Transverse colon (tissue), 4 donors: ENCODE measurements around the gene BCL7B. TPM values are rescaled to one million over a fixed set of nuclear protein-coding genes. Genes with fewer than 3 reads are reported as not detected.

Experiments
- DNase-seq: peaks from one replicate; pipeline ENCODE4 v3.0.0-alpha.2; 2019
- H3K27ac ChIP-seq, 4 donors: fragments of 200-600 bp; sonication (generic); 2 replicates each; pipeline ENCODE4 v1.5.1; 2016 to 2018; ENCODE audit warnings: inconsistent platforms in 4 of 4
- H3K27me3 ChIP-seq: fragments of 200-600 bp; sonication (generic); 2 replicates; pipeline ENCODE4 v1.5.1; 2017; ENCODE audit warnings: inconsistent platforms
- H3K36me3 ChIP-seq, 4 donors: fragments of 200-600 bp; sonication (generic); 2 replicates each; pipeline ENCODE4 v1.5.1; 2017 to 2019; ENCODE audit warnings: inconsistent platforms in 4 of 4
- H3K4me1 ChIP-seq, 4 donors: fragments of 200-600 bp; sonication (generic); 2 replicates each; pipeline ENCODE4 v1.5.1; 2017 to 2020; ENCODE audit warnings: inconsistent platforms in 4 of 4
- H3K4me3 ChIP-seq, 4 donors: fragments of 200-600 bp; sonication (generic); 1 replicate in 1 of 4; 2 replicates in 3 of 4; pipeline versions ENCODE4 v1.5.1 to v1.6.1; 2017 to 2019; ENCODE audit warnings: inconsistent platforms in 4 of 4
- H3K9me3 ChIP-seq, 2 donors: fragments of 200-600 bp; sonication (generic); 2 replicates each; pipeline ENCODE4 v1.5.1; 2017 to 2019; ENCODE audit warnings: inconsistent platforms in 2 of 2
- EP300 ChIP-seq: sonication (generic); formaldehyde crosslinking; IDR thresholded peaks from one replicate; pipeline ENCODE4 v1.6.1; 2017; ENCODE audit warnings: antibody characterized with exemption, low read depth
- POLR2A ChIP-seq: fragments of 450-650 bp; IDR thresholded peaks from one replicate; pipeline ENCODE4 v1.6.1; 2016; ENCODE audit warnings: antibody characterized with exemption, mild to moderate bottlenecking, moderate library complexity
- POLR2AphosphoS5 ChIP-seq, 3 donors: sonication (generic); formaldehyde crosslinking; IDR thresholded peaks; one replicate each; pipeline ENCODE4 v1.6.1; 2016; ENCODE audit warnings: antibody characterized with exemption in 3 of 3
- WGBS, 2 donors: methylation state at CpG; one replicate each; pipeline ENCODE4 v1.1.5; 2018; ENCODE audit warnings: low coverage in 1 of 2; 5-methylcytosine and 5-hydroxymethylcytosine counted together
- in situ Hi-C, 4 donors: fragments of 200-750 bp; cut with MboI; loops; one replicate each; pipeline versions ENCODE4 v1.15.0 to v1.15.1; 2017; ENCODE audit warnings: low sequenced_read_pairs in 3 of 4, low pct_ligation_motif_present in 1 of 4, low pct_unique_long_range_greater_than_20kb in 1 of 4
- intact Hi-C: fragments of 100-400 bp; cut with DNase I; formaldehyde crosslinking; loops from one replicate; pipeline ENCODE4 v1.15.1; 2023; ENCODE audit warnings: low total_unique reads
- total RNA-seq, 4 donors: library from RNA; depleted of rRNA; stranded (reverse); fragments of >200 nt; gene quantifications; one replicate each; pipeline ENCODE4 v1.1.0, GENCODE V29; 2016
- TF ChIP-seq, protein P1 (sequence below), 5 experiments: fragments of 200-600 bp in 3 of 5; fragments of 450-650 bp in 2 of 5; sonication (generic) in 3 of 5; IDR thresholded peaks; 1 replicate in 2 of 5; 2 replicates in 3 of 5; pipeline ENCODE4 v1.5.1; 2016 to 2017; ENCODE audit warnings: antibody characterized with exemption in 5 of 5, inconsistent platforms in 3 of 5, mild to moderate bottlenecking in 2 of 5, moderate library complexity in 1 of 5

BCL7B gene
- total RNA-seq, 4 donors from 2014 or later: 75.7 to 96.1 (median 86.0) TPM

DNA sequence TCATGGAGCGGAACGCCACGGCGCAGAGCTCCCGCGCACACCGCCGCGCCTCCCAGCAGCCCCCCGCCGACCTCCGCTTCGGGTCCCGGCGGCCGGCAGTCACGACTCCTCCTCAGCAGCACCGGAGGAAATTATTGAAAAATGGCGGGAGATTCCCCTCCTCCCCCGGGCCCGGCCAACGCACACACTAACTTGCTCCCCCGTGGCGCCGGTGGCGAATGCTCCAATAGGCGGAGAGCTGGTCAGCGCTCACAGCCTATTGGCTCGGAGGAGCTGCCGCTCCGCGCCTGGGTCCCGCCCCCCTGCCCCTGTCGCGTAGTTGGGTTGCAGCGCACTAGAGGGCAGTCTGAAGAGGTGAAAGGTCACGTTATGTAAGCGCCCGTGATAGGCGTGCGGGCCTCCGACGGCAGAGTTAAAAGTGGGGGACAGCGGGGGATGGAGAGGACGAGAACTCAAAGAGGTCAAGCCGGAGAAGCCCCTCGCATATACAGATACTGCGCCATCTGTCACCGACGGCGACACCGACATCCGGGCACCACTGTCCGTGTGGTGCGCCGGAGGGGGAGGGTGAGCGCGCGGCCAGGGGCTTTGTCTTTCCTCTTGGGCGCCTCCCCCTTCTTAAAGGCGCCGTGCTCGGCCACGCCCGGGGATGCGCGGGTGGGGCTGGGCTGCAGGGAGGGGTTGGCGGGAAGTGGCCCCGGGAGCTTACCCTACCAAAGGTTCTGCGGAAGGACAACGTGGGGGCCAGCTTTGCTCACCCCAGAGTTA lies 35.2 kb downstream of the BCL7B start, which contains the start of gene BAZ1B:
Gene BAZ1B, minus strand, starts transcription at position 189 of the 768 bp plus-strand sequence. CDS start 360 bp downstream, outside the sequence.
- Histone ChIP-seq H3K27ac (peak within 1 kb of the TSS; percentile 91 to 97 (median 97)), H3K4me3 (peak within 1 kb of the TSS; percentile 81 to 91 (median 87)), H3K9me3 (no peaks in the 10 kb centered on the region), H3K4me1 (peaks cover 10 to 51% (median 30%) of the 10 kb centered on the region in 4 donors), H3K27me3 (no peaks in the 10 kb centered on the region), H3K36me3 (no peaks in the 10 kb centered on the region)
- DNase-seq: peak; percentile 98
- TF ChIP-seq, protein P1, sequence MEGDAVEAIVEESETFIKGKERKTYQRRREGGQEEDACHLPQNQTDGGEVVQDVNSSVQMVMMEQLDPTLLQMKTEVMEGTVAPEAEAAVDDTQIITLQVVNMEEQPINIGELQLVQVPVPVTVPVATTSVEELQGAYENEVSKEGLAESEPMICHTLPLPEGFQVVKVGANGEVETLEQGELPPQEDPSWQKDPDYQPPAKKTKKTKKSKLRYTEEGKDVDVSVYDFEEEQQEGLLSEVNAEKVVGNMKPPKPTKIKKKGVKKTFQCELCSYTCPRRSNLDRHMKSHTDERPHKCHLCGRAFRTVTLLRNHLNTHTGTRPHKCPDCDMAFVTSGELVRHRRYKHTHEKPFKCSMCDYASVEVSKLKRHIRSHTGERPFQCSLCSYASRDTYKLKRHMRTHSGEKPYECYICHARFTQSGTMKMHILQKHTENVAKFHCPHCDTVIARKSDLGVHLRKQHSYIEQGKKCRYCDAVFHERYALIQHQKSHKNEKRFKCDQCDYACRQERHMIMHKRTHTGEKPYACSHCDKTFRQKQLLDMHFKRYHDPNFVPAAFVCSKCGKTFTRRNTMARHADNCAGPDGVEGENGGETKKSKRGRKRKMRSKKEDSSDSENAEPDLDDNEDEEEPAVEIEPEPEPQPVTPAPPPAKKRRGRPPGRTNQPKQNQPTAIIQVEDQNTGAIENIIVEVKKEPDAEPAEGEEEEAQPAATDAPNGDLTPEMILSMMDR (IDR thresholded peaks at IDR 0.05): peak in 4 of 5 experiments; percentile 17 to 56 (median 30)
- TF ChIP-seq EP300 (no peak), POLR2AphosphoS5 (IDR thresholded peaks at IDR 0.05) (peak in 2 of 3 donors; percentile 77 to 88), POLR2A (peak; percentile 60)
- WGBS, 2 donors: 0% methylated on average over 33 of the region's 71 CpGs; no CpG with 5 or more reads in 1 of the 2 donors
- intact Hi-C loops: loop anchor here (2.0 to 5.0 kb wide), 2 partner anchors 55 to 1060 kb away; no protein-coding TSS in a partner anchor
- in situ Hi-C loops: no loop called here

DNA sequence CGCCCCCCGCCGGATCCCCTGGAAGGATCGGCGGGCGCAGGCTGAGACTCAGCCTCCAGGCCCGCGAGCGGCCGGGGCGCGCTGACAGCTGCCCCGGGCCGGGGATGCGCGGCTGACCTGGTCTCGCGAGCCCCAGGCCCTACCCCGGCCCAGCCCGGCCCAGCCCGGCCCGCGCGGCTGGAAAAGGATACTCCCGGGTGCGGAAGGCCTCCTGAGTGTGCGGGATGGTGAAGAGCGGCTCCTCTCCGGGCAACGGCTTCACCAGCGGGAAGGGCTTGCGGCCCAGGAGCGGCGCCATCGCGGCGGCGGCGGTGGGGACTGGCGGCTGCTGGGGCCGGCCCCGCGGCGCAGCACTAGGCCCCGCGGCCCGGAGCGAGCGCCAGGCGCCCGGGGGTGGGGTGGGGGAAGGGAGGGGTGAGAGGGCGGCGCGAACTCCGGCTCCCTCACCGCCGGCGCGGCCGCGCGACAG lies 35.8 kb downstream of the BCL7B start:
- 1% methylated on average over 21 of the region's 62 CpGs; no CpG with 5 or more reads in 1 of the 2 donors for WGBS, 2 donors
- Histone ChIP-seq H3K27me3 (no peaks in the 10 kb centered on the region), H3K27ac (peak overlapping the region; percentile 91 to 97 (median 97)), H3K4me3 (peak overlapping the region; percentile 81 to 91 (median 87)), H3K4me1 (peaks cover 10 to 47% (median 30%) of the 10 kb centered on the region in 4 donors), H3K9me3 (no peaks in the 10 kb centered on the region), H3K36me3 (peaks cover 0 to 6% (median 0%) of the 10 kb centered on the region in 4 donors)
- intact Hi-C loops (loop anchor here (2.0 to 5.0 kb wide), 2 partner anchors 55 to 1061 kb away; no protein-coding TSS in a partner anchor), in situ Hi-C loops (no loop called here)
- TF ChIP-seq, protein P1 (IDR thresholded peaks at IDR 0.05): no peak
- no peak for DNase-seq

DNA sequence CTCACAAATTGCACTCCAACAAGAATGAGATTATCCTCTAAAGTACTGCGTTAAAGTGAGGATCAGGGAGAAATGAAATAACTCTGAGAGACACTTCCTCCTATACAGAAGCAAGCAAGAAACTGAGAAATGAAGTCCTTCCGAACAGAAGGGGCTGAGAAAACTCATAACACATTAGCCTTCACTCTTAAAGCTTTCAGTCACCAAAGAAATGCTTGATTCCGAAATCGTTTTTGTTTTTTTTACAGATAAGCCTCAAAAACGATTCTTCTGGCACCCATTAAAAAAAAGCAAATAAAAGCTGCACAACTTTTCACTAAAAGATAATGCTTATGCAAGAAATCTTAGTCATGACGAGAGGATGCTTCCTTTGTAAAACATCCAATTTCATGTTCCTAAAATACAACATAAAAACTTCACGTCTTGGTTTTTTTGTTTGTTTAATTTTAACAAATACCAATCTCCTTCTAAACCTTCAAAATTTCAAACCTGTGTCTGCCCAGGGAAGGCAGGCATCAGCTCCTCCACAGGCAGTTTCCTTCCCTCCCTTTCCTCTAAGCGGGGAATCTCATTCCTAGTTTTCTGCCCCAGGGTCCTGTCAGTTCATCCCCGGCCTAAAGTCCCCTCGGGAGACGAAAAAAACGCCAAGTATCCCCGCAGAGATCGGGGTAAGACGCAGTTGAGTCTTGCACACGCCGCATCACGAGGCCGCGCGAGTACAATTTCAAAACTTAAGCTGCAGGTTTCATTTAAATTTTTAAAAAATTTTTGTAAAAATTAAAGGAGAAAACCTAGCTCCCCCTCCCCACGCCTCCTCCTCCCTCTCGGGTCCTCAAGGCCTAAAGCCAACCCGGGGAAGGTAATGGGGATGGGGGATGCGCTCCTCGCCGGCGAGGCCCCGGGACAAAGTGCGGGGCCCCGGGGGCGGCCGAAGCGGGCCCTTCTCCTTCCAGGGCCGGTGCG lies 36.5 kb downstream of the BCL7B start:
- Histone ChIP-seq H3K36me3 (peaks cover 0 to 6% (median under 1%) of the 10 kb centered on the region in 4 donors), H3K4me1 (peaks cover 10 to 44% (median 30%) of the 10 kb centered on the region in 4 donors), H3K27me3 (no peaks in the 10 kb centered on the region), H3K27ac (peak overlapping the region; percentile 91 to 97 (median 97)), H3K9me3 (no peaks in the 10 kb centered on the region), H3K4me3 (peak overlapping the region; percentile 81 to 91 (median 87))
- DNase-seq: no peak
- intact Hi-C loops: loop anchor here (5.0 kb wide), 1 partner anchor 1061 kb away; no protein-coding TSS in a partner anchor
- TF ChIP-seq, protein P1 (IDR thresholded peaks at IDR 0.05): no peak
- no peak for TF ChIP-seq EP300
- TF ChIP-seq POLR2A: no peak
- TF ChIP-seq POLR2AphosphoS5 (IDR thresholded peaks at IDR 0.05): no peak
- in situ Hi-C loops: no loop called here
- WGBS, 2 donors: 0% methylated on average over 15 to 36 of the region's 36 CpGs
